ENCODE measurements around the gene FSHR.

Gene FSHR

DNA sequence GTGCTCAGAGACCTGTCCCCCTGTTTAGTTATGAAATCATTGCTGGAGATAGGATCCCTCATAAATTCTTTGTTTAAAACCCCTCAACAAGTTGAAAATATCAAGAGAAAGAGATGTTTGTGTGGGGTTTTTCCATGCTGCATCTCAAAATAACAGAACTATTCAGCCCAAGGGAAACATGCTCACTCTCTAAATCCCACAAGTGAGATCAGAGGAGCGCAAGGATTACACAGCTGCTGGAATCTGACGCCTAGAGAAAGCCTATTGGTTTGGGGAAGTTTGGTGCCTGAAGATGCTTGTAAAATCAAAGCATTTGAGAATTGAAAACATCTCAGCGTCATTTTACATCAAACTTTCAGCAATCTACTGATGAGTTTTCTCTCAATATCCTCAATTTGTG is 7.9 kb downstream of the FSHR start:
- no peak overlapping the region for H3K9ac ChIP-seq (ENCODE audit: insufficient read length)
- no peak for TF ChIP-seq EZH2 (IDR thresholded peaks at IDR 0.05)
- TF ChIP-seq FOXP2 (optimal IDR thresholded peaks at IDR 0.05; ENCODE audit: control extremely low read depth, extremely low read length, insufficient read depth), result no peak
- TF ChIP-seq POLR2AphosphoS5 (IDR thresholded peaks at IDR 0.05; ENCODE audit: borderline replicate concordance, low read depth, low read length), result no peak
- H3K27ac ChIP-seq, result no peak overlapping the region
- no peaks in the 10 kb centered on the region for H3K36me3 ChIP-seq (ENCODE audit: insufficient read depth, low read length)
- no peaks in the 10 kb centered on the region for H3K9me3 ChIP-seq (ENCODE audit: low read depth, low read length)
- DNase-seq (ENCODE audit: low read depth, low spot score), result no peak
- no peak overlapping the region for H3K4me3 ChIP-seq

- Histone ChIP-seq H3K9ac (ENCODE audit: insufficient read length) (no peak overlapping the region), H3K36me3 (ENCODE audit: insufficient read depth, low read length) (no peaks in the 10 kb centered on the region), H3K9me3 (ENCODE audit: low read depth, low read length) (no peaks in the 10 kb centered on the region), H3K27ac (no peak overlapping the region), H3K4me3 (no peak overlapping the region)
- TF ChIP-seq FOXP2 (optimal IDR thresholded peaks at IDR 0.05; ENCODE audit: control extremely low read depth, extremely low read length, insufficient read depth), result no peak
- no peak for TF ChIP-seq POLR2AphosphoS5 (IDR thresholded peaks at IDR 0.05; ENCODE audit: borderline replicate concordance, low read depth, low read length)
- no peak for TF ChIP-seq EZH2 (IDR thresholded peaks at IDR 0.05)
- DNase-seq (ENCODE audit: low read depth, low spot score), result no peak
These were observed 22.5 kb downstream of the FSHR start for GRCh38 chr2:49131801-49132200.

- H3K9ac ChIP-seq (ENCODE audit: insufficient read length), result no peak overlapping the region
- TF ChIP-seq POLR2AphosphoS5 (IDR thresholded peaks at IDR 0.05; ENCODE audit: borderline replicate concordance, low read depth, low read length) (no peak), EZH2 (IDR thresholded peaks at IDR 0.05) (no peak), FOXP2 (optimal IDR thresholded peaks at IDR 0.05; ENCODE audit: control extremely low read depth, extremely low read length, insufficient read depth) (no peak)
- no peak for DNase-seq (ENCODE audit: low read depth, low spot score)
These were observed 25.3 kb downstream of the FSHR start for GRCh38 chr2:49129034-49129433.

DNA sequence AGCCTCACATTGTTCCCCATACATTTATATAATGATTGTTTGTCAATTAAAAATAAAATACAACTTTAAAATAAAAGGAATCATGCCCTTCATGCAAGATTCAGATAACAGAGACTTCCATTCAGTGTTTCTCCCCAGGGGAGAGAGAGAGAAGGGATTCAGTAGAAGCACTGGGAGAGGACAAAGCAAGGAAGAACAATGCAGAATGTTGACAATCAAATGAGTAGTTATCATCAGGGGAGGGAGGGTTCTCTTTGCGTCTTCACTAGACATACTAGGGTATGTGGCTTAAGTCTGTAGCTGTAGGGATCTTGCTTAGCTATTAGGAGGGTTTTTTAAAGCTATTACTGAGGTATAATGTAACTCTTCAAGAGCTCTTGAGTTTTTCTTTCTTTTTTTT is 30.7 kb downstream of the FSHR start:
- DNase-seq (ENCODE audit: low read depth, low spot score), result no peak
- TF ChIP-seq EZH2 (IDR thresholded peaks at IDR 0.05) (no peak), POLR2AphosphoS5 (IDR thresholded peaks at IDR 0.05; ENCODE audit: borderline replicate concordance, low read depth, low read length) (no peak), FOXP2 (optimal IDR thresholded peaks at IDR 0.05; ENCODE audit: control extremely low read depth, extremely low read length, insufficient read depth) (no peak)
- Histone ChIP-seq H3K9ac (ENCODE audit: insufficient read length) (no peak overlapping the region), H3K9me3 (ENCODE audit: low read depth, low read length) (no peaks in the 10 kb centered on the region), H3K4me3 (no peak overlapping the region), H3K36me3 (ENCODE audit: insufficient read depth, low read length) (no peaks in the 10 kb centered on the region), H3K27ac (no peak overlapping the region)

More at GRCh38 chr2:49129034-49129433, 25.3 kb downstream of the FSHR start:
- no peak overlapping the region for H3K27ac ChIP-seq
- H3K4me3 ChIP-seq, result no peak overlapping the region
- H3K36me3 ChIP-seq (ENCODE audit: insufficient read depth, low read length), result no peaks in the 10 kb centered on the region
- no peaks in the 10 kb centered on the region for H3K9me3 ChIP-seq (ENCODE audit: low read depth, low read length)

DNA sequence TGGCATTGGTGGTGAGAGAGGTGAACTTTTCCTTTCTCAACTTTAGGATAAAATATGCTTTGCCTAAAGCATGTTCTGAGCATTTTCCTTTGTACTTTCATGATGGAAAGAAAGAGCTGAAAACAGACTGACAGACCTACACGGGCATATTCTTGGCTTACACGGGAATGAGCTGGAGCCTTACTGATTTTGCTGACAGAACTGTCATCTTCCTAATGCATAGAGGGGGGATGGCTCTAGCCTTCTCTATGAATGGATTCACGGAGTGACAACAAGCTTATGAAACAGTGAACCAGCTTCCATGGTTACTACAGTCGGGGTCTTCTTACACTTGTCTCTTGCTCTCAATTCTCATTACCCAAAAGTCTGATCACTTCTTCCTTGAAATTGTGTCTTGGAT is 32.2 kb downstream of the FSHR start:
- H3K4me3 ChIP-seq, result no peak overlapping the region
- DNase-seq (ENCODE audit: low read depth, low spot score), result no peak
- H3K27ac ChIP-seq, result no peak overlapping the region
- no peaks in the 10 kb centered on the region for H3K9me3 ChIP-seq (ENCODE audit: low read depth, low read length)
- no peaks in the 10 kb centered on the region for H3K36me3 ChIP-seq (ENCODE audit: insufficient read depth, low read length)
- TF ChIP-seq POLR2AphosphoS5 (IDR thresholded peaks at IDR 0.05; ENCODE audit: borderline replicate concordance, low read depth, low read length) (no peak), FOXP2 (optimal IDR thresholded peaks at IDR 0.05; ENCODE audit: control extremely low read depth, extremely low read length, insufficient read depth) (no peak), EZH2 (IDR thresholded peaks at IDR 0.05) (no peak)
- no peak overlapping the region for H3K9ac ChIP-seq (ENCODE audit: insufficient read length)

- TF ChIP-seq FOXP2 (optimal IDR thresholded peaks at IDR 0.05; ENCODE audit: control extremely low read depth, extremely low read length, insufficient read depth), result no peak
- TF ChIP-seq EZH2 (IDR thresholded peaks at IDR 0.05), result no peak
- no peak for TF ChIP-seq POLR2AphosphoS5 (IDR thresholded peaks at IDR 0.05; ENCODE audit: borderline replicate concordance, low read depth, low read length)
- DNase-seq (ENCODE audit: low read depth, low spot score), result no peak
These were observed 41.3 kb downstream of the FSHR start for GRCh38 chr2:49113046-49113445.

GRCh38 chr2:49111456-49111855 is 42.9 kb downstream of the FSHR start:
- no peak for TF ChIP-seq FOXP2 (optimal IDR thresholded peaks at IDR 0.05; ENCODE audit: control extremely low read depth, extremely low read length, insufficient read depth)
- no peak for TF ChIP-seq POLR2AphosphoS5 (IDR thresholded peaks at IDR 0.05; ENCODE audit: borderline replicate concordance, low read depth, low read length)
- TF ChIP-seq EZH2 (IDR thresholded peaks at IDR 0.05), result no peak
- Histone ChIP-seq H3K4me3 (no peak overlapping the region), H3K9me3 (ENCODE audit: low read depth, low read length) (no peaks in the 10 kb centered on the region), H3K36me3 (ENCODE audit: insufficient read depth, low read length) (no peaks in the 10 kb centered on the region), H3K9ac (ENCODE audit: insufficient read length) (no peak overlapping the region), H3K27ac (no peak overlapping the region)
- DNase-seq (ENCODE audit: low read depth, low spot score), result no peak

More at GRCh38 chr2:49113046-49113445, 41.3 kb downstream of the FSHR start:
- Histone ChIP-seq H3K9me3 (ENCODE audit: low read depth, low read length) (no peaks in the 10 kb centered on the region), H3K36me3 (ENCODE audit: insufficient read depth, low read length) (no peaks in the 10 kb centered on the region), H3K27ac (no peak overlapping the region), H3K9ac (ENCODE audit: insufficient read length) (no peak overlapping the region), H3K4me3 (no peak overlapping the region)

DNA sequence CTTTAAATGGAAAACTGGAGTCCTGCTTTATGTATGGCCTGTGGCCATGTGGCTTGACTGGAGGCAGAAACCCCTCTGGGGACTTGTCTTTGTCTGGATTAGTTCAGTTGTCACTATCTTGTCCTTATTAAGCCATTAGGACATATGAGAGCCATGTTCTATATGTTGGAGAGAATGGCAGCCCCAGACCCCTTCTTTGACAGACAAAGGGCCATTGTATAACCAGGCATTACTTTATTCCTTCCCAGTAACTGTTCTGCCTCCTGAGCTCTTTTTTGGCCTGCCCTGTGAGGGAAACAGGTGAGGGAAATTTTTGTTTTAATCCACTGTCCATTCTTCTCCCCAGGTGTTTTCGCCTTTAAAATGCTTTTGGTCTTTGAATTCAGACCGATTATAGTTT is 43.3 kb downstream of the FSHR start:
- no peak overlapping the region for H3K4me3 ChIP-seq
- no peaks in the 10 kb centered on the region for H3K9me3 ChIP-seq (ENCODE audit: low read depth, low read length)
- DNase-seq (ENCODE audit: low read depth, low spot score), result no peak
- no peaks in the 10 kb centered on the region for H3K36me3 ChIP-seq (ENCODE audit: insufficient read depth, low read length)
- no peak overlapping the region for H3K9ac ChIP-seq (ENCODE audit: insufficient read length)
- no peak overlapping the region for H3K27ac ChIP-seq
- TF ChIP-seq EZH2 (IDR thresholded peaks at IDR 0.05) (no peak), POLR2AphosphoS5 (IDR thresholded peaks at IDR 0.05; ENCODE audit: borderline replicate concordance, low read depth, low read length) (no peak), FOXP2 (optimal IDR thresholded peaks at IDR 0.05; ENCODE audit: control extremely low read depth, extremely low read length, insufficient read depth) (no peak)

GRCh38 chr2:49110571-49110970 is 43.7 kb downstream of the FSHR start:
- no peak for TF ChIP-seq EZH2 (IDR thresholded peaks at IDR 0.05)
- no peak for TF ChIP-seq FOXP2 (optimal IDR thresholded peaks at IDR 0.05; ENCODE audit: control extremely low read depth, extremely low read length, insufficient read depth)
- no peak for TF ChIP-seq POLR2AphosphoS5 (IDR thresholded peaks at IDR 0.05; ENCODE audit: borderline replicate concordance, low read depth, low read length)

More at GRCh38 chr2:49110571-49110970, 43.7 kb downstream of the FSHR start:
- Histone ChIP-seq H3K9me3 (ENCODE audit: low read depth, low read length) (no peaks in the 10 kb centered on the region), H3K27ac (no peak overlapping the region), H3K4me3 (no peak overlapping the region), H3K9ac (ENCODE audit: insufficient read length) (no peak overlapping the region), H3K36me3 (ENCODE audit: insufficient read depth, low read length) (no peaks in the 10 kb centered on the region)
- DNase-seq (ENCODE audit: low read depth, low spot score), result no peak

All from SK-N-MC (cell line).